Neural cell (in vitro differentiated cells): Measurements from ENCODE around the gene SESN1. TPM values are rescaled to one million over a fixed set of nuclear protein-coding genes. Genes with fewer than 3 reads are reported as not detected.

ENCODE experiments used
- H2AFZ ChIP-seq: fragments of 200-600, 300-800 bp; sonication (generic), shearing (Covaris generic); 2 replicates; pipeline ENCODE4 v1.6.0; 2014; ENCODE audit warnings: low read depth, mild to moderate bottlenecking, antibody characterized with exemption, low read length, moderate library complexity
- H3F3A ChIP-seq: fragments of 200-600 bp; shearing (Covaris generic); 2 replicates; pipeline ENCODE4 v1.6.1; 2016; ENCODE audit warnings: mild to moderate bottlenecking, moderate library complexity, mixed read lengths, antibody characterized with exemption, low read length; ENCODE audit not compliant: insufficient read depth, poor library complexity, severe bottlenecking
- H3K27ac ChIP-seq: fragments of 200-600, 300-800 bp; sonication (generic), shearing (Covaris generic); 2 replicates; pipeline ENCODE4 v1.5.1; 2014; ENCODE audit warnings: mild to moderate bottlenecking, low read length, moderate library complexity
- H3K27me3 ChIP-seq: fragments of 300-800, 200-600 bp; sonication (generic), shearing (Covaris generic); 2 replicates; pipeline ENCODE4 v1.6.0; 2014; ENCODE audit warnings: mild to moderate bottlenecking, low read depth, low read length, moderate library complexity; ENCODE audit not compliant: insufficient read depth
- H3K36me3 ChIP-seq: fragments of 300-800, 200-600 bp; sonication (generic), shearing (Covaris generic); 2 replicates; pipeline ENCODE4 v1.5.1; 2014; ENCODE audit warnings: mild to moderate bottlenecking, antibody characterized with exemption, low read length, moderate library complexity; ENCODE audit not compliant: insufficient read depth
- H3K4me2 ChIP-seq: fragments of 300-800, 200-600 bp; sonication (generic), shearing (Covaris generic); 2 replicates; pipeline ENCODE4 v1.6.0; 2014; ENCODE audit warnings: mild to moderate bottlenecking, low read length
- H3K4me3 ChIP-seq: fragments of 300-800, 200-600 bp; sonication (generic), shearing (Covaris generic); 2 replicates; pipeline ENCODE4 v1.5.1; 2014; ENCODE audit warnings: mild to moderate bottlenecking, low read length, moderate library complexity
- H3K79me2 ChIP-seq: fragments of 200-600 bp; shearing (Covaris generic); replicated peaks from 2 replicates; pipeline ENCODE4 v1.6.0; 2014; ENCODE audit warnings: mild to moderate bottlenecking, low read length, moderate library complexity; ENCODE audit not compliant: insufficient read depth
- H3K9ac ChIP-seq: fragments of 300-800, 200-600 bp; sonication (generic), shearing (Covaris generic); 2 replicates; pipeline ENCODE4 v1.6.1; 2016; ENCODE audit warnings: mild to moderate bottlenecking, low read length, mixed read lengths
- H3K9me2 ChIP-seq: fragments of 200-600 bp; shearing (Covaris generic); 2 replicates; pipeline ENCODE4 v1.6.1; 2016; ENCODE audit warnings: mild to moderate bottlenecking, low read length, mixed read lengths; ENCODE audit not compliant: insufficient read depth
- H3K9me3 ChIP-seq: fragments of 200-600, 300-800 bp; sonication (generic), shearing (Covaris generic); 2 replicates; pipeline ENCODE4 v1.6.1; 2016; ENCODE audit warnings: mild to moderate bottlenecking, mixed run types, low read length, moderate library complexity, mixed read lengths
- H4K20me1 ChIP-seq: fragments of 200-600 bp; shearing (Covaris generic); 2 replicates; pipeline ENCODE4 v1.6.1; 2016; ENCODE audit warnings: mild to moderate bottlenecking, mixed run types; ENCODE audit not compliant: insufficient read depth
- EP300 ChIP-seq: fragments of 450-650 bp; conservative IDR thresholded peaks from 2 replicates; pipeline ENCODE4 v1.6.1; 2014; ENCODE audit warnings: antibody characterized with exemption, mild to moderate bottlenecking, moderate library complexity; ENCODE audit not compliant: poor library complexity, severe bottlenecking
- EZH2 ChIP-seq: fragments of 200-600, 300-800 bp; shearing (Covaris generic), sonication (generic); IDR thresholded peaks from 2 replicates; pipeline ENCODE4 v1.6.1; 2014; ENCODE audit warnings: antibody characterized with exemption, low read length, borderline replicate concordance, mild to moderate bottlenecking; ENCODE audit not compliant: insufficient read depth, poor library complexity, severe bottlenecking
- MXI1 ChIP-seq: fragments of 450-650 bp; conservative IDR thresholded peaks from 2 replicates; pipeline ENCODE4 v1.6.1; 2014; ENCODE audit warnings: antibody characterized with exemption, mild to moderate bottlenecking; ENCODE audit not compliant: poor library complexity, severe bottlenecking
- POLR2AphosphoS5 ChIP-seq: IDR thresholded peaks from 2 replicates; pipeline ENCODE4 v1.6.1; 2012
- RAD21 ChIP-seq: fragments of 450-650 bp; conservative IDR thresholded peaks from 2 replicates; pipeline ENCODE4 v1.6.1; 2014; ENCODE audit warnings: antibody characterized with exemption, mild to moderate bottlenecking, moderate library complexity
- SMC3 ChIP-seq: fragments of 450-650 bp; conservative IDR thresholded peaks from 2 replicates; pipeline ENCODE4 v1.6.1; 2014; ENCODE audit warnings: antibody characterized with exemption, mild to moderate bottlenecking, moderate library complexity; ENCODE audit not compliant: poor library complexity
- TAF1 ChIP-seq: IDR thresholded peaks from 2 replicates; pipeline ENCODE4 v1.6.1; 2012; ENCODE audit warnings: low read depth
- polyA plus RNA-seq: library from polyadenylated mRNA; depleted of rRNA; stranded (reverse); fragments of >200 nt; gene quantifications from 2 replicates; pipeline ENCODE4 v1.2.3, GENCODE V29; 2014
- TF ChIP-seq, protein P1 (sequence below): fragments of 450-650 bp; IDR thresholded peaks from 2 replicates; pipeline ENCODE4 v1.5.1; 2014; ENCODE audit warnings: antibody characterized with exemption, mild to moderate bottlenecking, moderate library complexity; ENCODE audit not compliant: poor library complexity, severe bottlenecking
- TF ChIP-seq, protein P2 (sequence below): IDR thresholded peaks from 2 replicates; pipeline ENCODE4 v1.6.1; 2012; ENCODE audit warnings: borderline replicate concordance

Gene SESN1
- polyA plus RNA-seq, 1 donor from 2014 or later = 46.4 TPM

DNA sequence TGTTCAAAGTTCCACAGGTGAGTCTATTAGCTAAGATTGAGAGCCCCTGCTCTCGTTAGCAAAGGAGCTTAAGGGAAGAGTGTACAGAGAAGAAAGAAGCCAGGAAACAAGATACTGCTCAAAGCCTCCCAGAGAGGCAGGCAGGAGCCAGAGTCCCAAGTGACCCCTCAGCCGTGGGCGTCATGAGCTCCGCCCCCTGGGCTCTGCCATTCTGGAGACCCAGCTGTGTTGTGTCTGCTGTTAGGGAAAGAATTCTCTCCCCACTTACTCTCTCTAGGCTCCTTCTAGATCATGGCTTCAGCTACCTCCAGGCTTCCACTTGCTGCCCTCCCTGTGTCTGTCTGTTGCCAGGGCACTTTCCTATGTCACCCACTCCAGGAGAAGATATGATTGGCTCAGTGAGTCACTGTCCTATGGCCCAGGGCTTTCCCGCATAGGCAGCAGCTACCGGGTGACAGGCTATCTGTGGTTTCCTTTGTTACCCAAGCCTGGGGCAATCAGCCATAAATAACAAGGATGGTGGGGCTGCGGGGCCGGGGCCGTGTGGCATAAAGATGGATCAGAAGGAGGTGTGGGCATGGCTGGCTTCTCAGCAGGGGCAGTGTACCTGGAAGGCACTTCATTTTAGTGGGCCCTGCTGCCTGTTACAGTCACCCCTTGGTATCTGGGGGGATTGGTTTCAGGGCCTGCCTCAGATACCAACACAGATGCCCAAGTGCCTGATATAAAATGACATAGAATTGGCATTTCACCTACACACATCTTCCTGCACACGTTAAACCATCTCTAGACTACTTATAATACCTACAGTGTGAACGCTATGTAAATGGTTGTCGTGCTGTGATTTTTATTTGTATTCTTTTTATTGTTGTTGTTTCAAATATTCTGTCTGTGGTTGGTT, 127.5 kb downstream of the SESN1 start:
- Histone ChIP-seq H2AFZ (no peak overlapping the region), H4K20me1 (no peaks in the 10 kb centered on the region), H3K79me2 (no peaks in the 10 kb centered on the region), H3K4me2 (no peak overlapping the region), H3K27ac (no peak overlapping the region), H3K4me3 (no peak overlapping the region), H3K9me3 (no peaks in the 10 kb centered on the region), H3K9ac (no peak overlapping the region), H3K36me3 (no peaks in the 10 kb centered on the region), H3K9me2 (no peaks in the 10 kb centered on the region), H3F3A (no peaks in the 10 kb centered on the region), H3K27me3 (no peaks in the 10 kb centered on the region)
- TF ChIP-seq, protein P1, sequence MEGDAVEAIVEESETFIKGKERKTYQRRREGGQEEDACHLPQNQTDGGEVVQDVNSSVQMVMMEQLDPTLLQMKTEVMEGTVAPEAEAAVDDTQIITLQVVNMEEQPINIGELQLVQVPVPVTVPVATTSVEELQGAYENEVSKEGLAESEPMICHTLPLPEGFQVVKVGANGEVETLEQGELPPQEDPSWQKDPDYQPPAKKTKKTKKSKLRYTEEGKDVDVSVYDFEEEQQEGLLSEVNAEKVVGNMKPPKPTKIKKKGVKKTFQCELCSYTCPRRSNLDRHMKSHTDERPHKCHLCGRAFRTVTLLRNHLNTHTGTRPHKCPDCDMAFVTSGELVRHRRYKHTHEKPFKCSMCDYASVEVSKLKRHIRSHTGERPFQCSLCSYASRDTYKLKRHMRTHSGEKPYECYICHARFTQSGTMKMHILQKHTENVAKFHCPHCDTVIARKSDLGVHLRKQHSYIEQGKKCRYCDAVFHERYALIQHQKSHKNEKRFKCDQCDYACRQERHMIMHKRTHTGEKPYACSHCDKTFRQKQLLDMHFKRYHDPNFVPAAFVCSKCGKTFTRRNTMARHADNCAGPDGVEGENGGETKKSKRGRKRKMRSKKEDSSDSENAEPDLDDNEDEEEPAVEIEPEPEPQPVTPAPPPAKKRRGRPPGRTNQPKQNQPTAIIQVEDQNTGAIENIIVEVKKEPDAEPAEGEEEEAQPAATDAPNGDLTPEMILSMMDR = no peak
- TF ChIP-seq, protein P2, sequence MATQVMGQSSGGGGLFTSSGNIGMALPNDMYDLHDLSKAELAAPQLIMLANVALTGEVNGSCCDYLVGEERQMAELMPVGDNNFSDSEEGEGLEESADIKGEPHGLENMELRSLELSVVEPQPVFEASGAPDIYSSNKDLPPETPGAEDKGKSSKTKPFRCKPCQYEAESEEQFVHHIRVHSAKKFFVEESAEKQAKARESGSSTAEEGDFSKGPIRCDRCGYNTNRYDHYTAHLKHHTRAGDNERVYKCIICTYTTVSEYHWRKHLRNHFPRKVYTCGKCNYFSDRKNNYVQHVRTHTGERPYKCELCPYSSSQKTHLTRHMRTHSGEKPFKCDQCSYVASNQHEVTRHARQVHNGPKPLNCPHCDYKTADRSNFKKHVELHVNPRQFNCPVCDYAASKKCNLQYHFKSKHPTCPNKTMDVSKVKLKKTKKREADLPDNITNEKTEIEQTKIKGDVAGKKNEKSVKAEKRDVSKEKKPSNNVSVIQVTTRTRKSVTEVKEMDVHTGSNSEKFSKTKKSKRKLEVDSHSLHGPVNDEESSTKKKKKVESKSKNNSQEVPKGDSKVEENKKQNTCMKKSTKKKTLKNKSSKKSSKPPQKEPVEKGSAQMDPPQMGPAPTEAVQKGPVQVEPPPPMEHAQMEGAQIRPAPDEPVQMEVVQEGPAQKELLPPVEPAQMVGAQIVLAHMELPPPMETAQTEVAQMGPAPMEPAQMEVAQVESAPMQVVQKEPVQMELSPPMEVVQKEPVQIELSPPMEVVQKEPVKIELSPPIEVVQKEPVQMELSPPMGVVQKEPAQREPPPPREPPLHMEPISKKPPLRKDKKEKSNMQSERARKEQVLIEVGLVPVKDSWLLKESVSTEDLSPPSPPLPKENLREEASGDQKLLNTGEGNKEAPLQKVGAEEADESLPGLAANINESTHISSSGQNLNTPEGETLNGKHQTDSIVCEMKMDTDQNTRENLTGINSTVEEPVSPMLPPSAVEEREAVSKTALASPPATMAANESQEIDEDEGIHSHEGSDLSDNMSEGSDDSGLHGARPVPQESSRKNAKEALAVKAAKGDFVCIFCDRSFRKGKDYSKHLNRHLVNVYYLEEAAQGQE = no peak
- TF ChIP-seq POLR2AphosphoS5 (no peak), MXI1 (no peak), EZH2 (no peak), SMC3 (no peak), TAF1 (no peak), EP300 (no peak)

DNA sequence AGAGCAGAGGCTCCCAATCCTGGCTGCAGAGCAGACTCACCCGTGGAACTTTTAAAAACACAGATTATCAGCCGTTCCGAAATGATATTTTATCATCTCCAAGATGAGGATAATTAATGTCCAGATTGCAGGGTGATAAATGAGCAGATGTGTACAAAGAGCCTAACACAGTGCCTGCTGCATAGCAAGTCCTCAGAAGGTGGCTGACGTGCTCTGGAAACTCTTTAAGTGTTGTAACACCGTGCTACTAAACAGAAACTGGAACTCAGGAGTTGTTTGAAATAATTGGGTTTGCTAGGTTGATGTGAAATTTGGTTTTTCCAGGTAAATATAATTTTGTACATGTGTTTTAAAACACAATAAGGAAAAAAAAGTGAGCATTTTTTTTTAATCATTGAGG, 128.4 kb downstream of the SESN1 start:
- H4K20me1 ChIP-seq = no peaks in the 10 kb centered on the region
- H3K4me3 ChIP-seq = no peak overlapping the region
- H3K9me2 ChIP-seq = no peaks in the 10 kb centered on the region
- no peak overlapping the region for H2AFZ ChIP-seq
- H3K4me2 ChIP-seq = no peak overlapping the region
- H3K27ac ChIP-seq = no peak overlapping the region
- H3F3A ChIP-seq = no peaks in the 10 kb centered on the region
- H3K27me3 ChIP-seq = no peaks in the 10 kb centered on the region
- TF ChIP-seq POLR2AphosphoS5 (no peak), EP300 (no peak), EZH2 (no peak), SMC3 (no peak), MXI1 (no peak), RAD21 (no peak), TAF1 (no peak)
- TF ChIP-seq, protein P1 = no peak
- TF ChIP-seq, protein P2 = no peak
- no peaks in the 10 kb centered on the region for H3K36me3 ChIP-seq
- H3K9ac ChIP-seq = no peak overlapping the region
- H3K9me3 ChIP-seq = no peaks in the 10 kb centered on the region
- H3K79me2 ChIP-seq = no peaks in the 10 kb centered on the region
